ENCODE results near the gene KCNV2.
"Not testable (repeated sequence)": the region's sequence is repeated elsewhere in the genome, so short reads cannot be mapped to it uniquely, and the experiment has no call there.

The KCNV2 gene

GRCh38 chr9:2704504-2704903 lies 12.8 kb upstream of the KCNV2 start:
- H3K27me3 Mint-ChIP-seq, result no peaks in the 10 kb centered on the region
- H3K4me1 Mint-ChIP-seq, result no peaks in the 10 kb centered on the region
- no peak overlapping the region for H3K4me3 Mint-ChIP-seq
- no peak overlapping the region for H3K27ac Mint-ChIP-seq
- H3K9me3 Mint-ChIP-seq, result no peaks in the 10 kb centered on the region
- peaks cover 7% of the 10 kb centered on the region for H3K36me3 Mint-ChIP-seq

GRCh38 chr9:2707256-2707655 lies 10.1 kb upstream of the KCNV2 start:
- not testable (repeated sequence) for H3K4me3 Mint-ChIP-seq, H3K36me3 Mint-ChIP-seq, H3K4me1 Mint-ChIP-seq

GRCh38 chr9:2709645-2710101 lies 7.6 kb upstream of the KCNV2 start:
- Mint-ChIP-seq H3K9me3 (peaks cover 7% of the 10 kb centered on the region), H3K4me1 (no peaks in the 10 kb centered on the region), H3K27me3 (no peaks in the 10 kb centered on the region), H3K27ac (no peak overlapping the region), H3K4me3 (no peak overlapping the region), H3K36me3 (peaks cover 9% of the 10 kb centered on the region)

More at GRCh38 chr9:2707256-2707655, 10.1 kb upstream of the KCNV2 start:
- H3K27me3 Mint-ChIP-seq, H3K9me3 Mint-ChIP-seq, H3K27ac Mint-ChIP-seq: not testable (repeated sequence)

- no peaks in the 10 kb centered on the region for H3K4me1 Mint-ChIP-seq
- no peak overlapping the region for H3K27ac Mint-ChIP-seq
- H3K4me3 Mint-ChIP-seq, result no peak overlapping the region
- peaks cover 7% of the 10 kb centered on the region for H3K36me3 Mint-ChIP-seq
- peaks cover 7% of the 10 kb centered on the region for H3K9me3 Mint-ChIP-seq
- no peaks in the 10 kb centered on the region for H3K27me3 Mint-ChIP-seq
These were observed 5.6 kb upstream of the KCNV2 start for GRCh38 chr9:2711716-2712115.

- Mint-ChIP-seq H3K27ac (no peak overlapping the region), H3K9me3 (peaks cover 7% of the 10 kb centered on the region), H3K4me3 (no peak overlapping the region), H3K27me3 (no peaks in the 10 kb centered on the region), H3K36me3 (peaks cover 15% of the 10 kb centered on the region), H3K4me1 (no peaks in the 10 kb centered on the region)
These were observed 839 bp downstream of the KCNV2 start for GRCh38 chr9:2718001-2718697.

- peaks cover 2% of the 10 kb centered on the region for H3K9me3 Mint-ChIP-seq
- H3K4me3 Mint-ChIP-seq, result no peak overlapping the region
- H3K36me3 Mint-ChIP-seq, result peaks cover 13% of the 10 kb centered on the region
- no peaks in the 10 kb centered on the region for H3K4me1 Mint-ChIP-seq
- H3K27ac Mint-ChIP-seq, result no peak overlapping the region
- no peaks in the 10 kb centered on the region for H3K27me3 Mint-ChIP-seq
These were observed 1.4 kb downstream of the KCNV2 start for GRCh38 chr9:2718698-2719033.

- Mint-ChIP-seq H3K36me3 (peaks cover 13% of the 10 kb centered on the region), H3K4me1 (no peaks in the 10 kb centered on the region), H3K9me3 (no peaks in the 10 kb centered on the region), H3K27me3 (no peaks in the 10 kb centered on the region), H3K4me3 (no peak overlapping the region), H3K27ac (no peak overlapping the region)
These were observed 2.9 kb downstream of the KCNV2 start for GRCh38 chr9:2720179-2720654.

- Mint-ChIP-seq H3K27ac (no peak overlapping the region), H3K4me1 (no peaks in the 10 kb centered on the region), H3K4me3 (no peak overlapping the region), H3K9me3 (no peaks in the 10 kb centered on the region), H3K27me3 (no peaks in the 10 kb centered on the region), H3K36me3 (peaks cover 3% of the 10 kb centered on the region)
These were observed 5.4 kb downstream of the KCNV2 start for GRCh38 chr9:2722715-2723114.

GRCh38 chr9:2723376-2724065 lies 6.2 kb downstream of the KCNV2 start:
- Mint-ChIP-seq H3K9me3 (no peaks in the 10 kb centered on the region), H3K36me3 (peaks cover 3% of the 10 kb centered on the region), H3K27me3 (no peaks in the 10 kb centered on the region), H3K4me1 (no peaks in the 10 kb centered on the region), H3K27ac (no peak overlapping the region), H3K4me3 (no peak overlapping the region)

- Mint-ChIP-seq H3K4me1 (no peaks in the 10 kb centered on the region), H3K27me3 (no peaks in the 10 kb centered on the region), H3K36me3 (no peaks in the 10 kb centered on the region), H3K4me3 (no peak overlapping the region), H3K9me3 (no peaks in the 10 kb centered on the region), H3K27ac (no peak overlapping the region)
These were observed 7.8 kb downstream of the KCNV2 start for GRCh38 chr9:2725126-2725525.

- no peaks in the 10 kb centered on the region for H3K27me3 Mint-ChIP-seq
- no peaks in the 10 kb centered on the region for H3K9me3 Mint-ChIP-seq
- no peaks in the 10 kb centered on the region for H3K4me1 Mint-ChIP-seq
- H3K4me3 Mint-ChIP-seq, result no peak overlapping the region
- peak overlapping the region; percentile 41 for H3K27ac Mint-ChIP-seq
- H3K36me3 Mint-ChIP-seq, result no peaks in the 10 kb centered on the region
These were observed 8.8 kb downstream of the KCNV2 start for GRCh38 chr9:2725898-2726649.

- peak overlapping the region; percentile 41 for H3K27ac Mint-ChIP-seq
- H3K4me3 Mint-ChIP-seq, result no peak overlapping the region
- H3K4me1 Mint-ChIP-seq, result no peaks in the 10 kb centered on the region
- H3K9me3 Mint-ChIP-seq, result no peaks in the 10 kb centered on the region
- H3K27me3 Mint-ChIP-seq, result no peaks in the 10 kb centered on the region
- no peaks in the 10 kb centered on the region for H3K36me3 Mint-ChIP-seq
These were observed 9.5 kb downstream of the KCNV2 start for GRCh38 chr9:2726650-2727340.

- H3K27me3 Mint-ChIP-seq, result no peaks in the 10 kb centered on the region
- H3K9me3 Mint-ChIP-seq, result no peaks in the 10 kb centered on the region
- no peaks in the 10 kb centered on the region for H3K36me3 Mint-ChIP-seq
- H3K4me3 Mint-ChIP-seq, result no peak overlapping the region
- H3K4me1 Mint-ChIP-seq, result no peaks in the 10 kb centered on the region
- no peak overlapping the region for H3K27ac Mint-ChIP-seq
These were observed 10.1 kb downstream of the KCNV2 start for GRCh38 chr9:2727374-2727773.

GRCh38 chr9:2727966-2728613 lies 10.8 kb downstream of the KCNV2 start:
- Mint-ChIP-seq H3K36me3 (no peaks in the 10 kb centered on the region), H3K27ac (no peak overlapping the region), H3K4me3 (no peak overlapping the region), H3K27me3 (no peaks in the 10 kb centered on the region), H3K4me1 (no peaks in the 10 kb centered on the region), H3K9me3 (no peaks in the 10 kb centered on the region)

GRCh38 chr9:2729003-2729402 lies 11.7 kb downstream of the KCNV2 start:
- Mint-ChIP-seq H3K4me1 (no peaks in the 10 kb centered on the region), H3K27ac (no peak overlapping the region), H3K27me3 (no peaks in the 10 kb centered on the region), H3K9me3 (no peaks in the 10 kb centered on the region), H3K4me3 (no peak overlapping the region), H3K36me3 (no peaks in the 10 kb centered on the region)
